ENCODE data around the gene KRT28. TPM values are rescaled to one million over a fixed set of nuclear protein-coding genes. Genes with fewer than 3 reads are reported as not detected.

Gene KRT28, protein sequence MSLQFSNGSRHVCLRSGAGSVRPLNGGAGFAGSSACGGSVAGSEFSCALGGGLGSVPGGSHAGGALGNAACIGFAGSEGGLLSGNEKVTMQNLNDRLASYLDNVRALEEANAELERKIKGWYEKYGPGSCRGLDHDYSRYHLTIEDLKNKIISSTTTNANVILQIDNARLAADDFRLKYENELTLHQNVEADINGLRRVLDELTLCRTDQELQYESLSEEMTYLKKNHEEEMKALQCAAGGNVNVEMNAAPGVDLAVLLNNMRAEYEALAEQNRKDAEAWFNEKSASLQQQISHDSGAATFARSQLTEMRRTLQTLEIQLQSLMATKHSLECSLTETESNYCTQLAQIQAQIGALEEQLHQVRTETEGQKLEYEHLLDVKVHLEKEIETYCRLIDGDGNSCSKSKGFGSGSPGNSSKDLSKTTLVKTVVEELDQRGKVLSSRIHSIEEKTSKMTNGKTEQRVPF
- total RNA-seq (ENCODE audit: insufficient read depth, low replicate concordance) = 3.6 TPM

DNA sequence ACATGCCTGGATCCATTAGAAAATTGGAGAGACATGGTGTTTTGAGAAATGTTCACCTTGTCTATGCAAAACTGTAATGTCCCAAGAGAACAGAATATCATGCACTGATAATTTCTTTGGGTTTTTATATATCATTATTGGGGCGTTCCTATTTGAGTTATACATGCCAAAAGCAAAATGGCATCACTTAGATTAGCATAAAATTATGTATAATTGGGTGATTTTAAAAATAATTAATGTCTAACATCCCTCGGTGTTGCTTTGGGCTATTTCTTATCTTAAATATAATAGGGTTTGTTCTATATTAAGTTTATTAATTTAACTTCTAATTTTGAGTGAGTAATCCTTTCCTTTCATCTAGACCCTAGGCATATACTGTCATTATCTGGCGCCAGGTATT, at the start of gene KRT28:
KRT28 (minus strand) TSS at position 101 of the 400 bp plus-strand sequence; CDS start at position 35, 66 bp downstream.
- DNase-seq (ENCODE audit: low spot score) = no peak

DNA sequence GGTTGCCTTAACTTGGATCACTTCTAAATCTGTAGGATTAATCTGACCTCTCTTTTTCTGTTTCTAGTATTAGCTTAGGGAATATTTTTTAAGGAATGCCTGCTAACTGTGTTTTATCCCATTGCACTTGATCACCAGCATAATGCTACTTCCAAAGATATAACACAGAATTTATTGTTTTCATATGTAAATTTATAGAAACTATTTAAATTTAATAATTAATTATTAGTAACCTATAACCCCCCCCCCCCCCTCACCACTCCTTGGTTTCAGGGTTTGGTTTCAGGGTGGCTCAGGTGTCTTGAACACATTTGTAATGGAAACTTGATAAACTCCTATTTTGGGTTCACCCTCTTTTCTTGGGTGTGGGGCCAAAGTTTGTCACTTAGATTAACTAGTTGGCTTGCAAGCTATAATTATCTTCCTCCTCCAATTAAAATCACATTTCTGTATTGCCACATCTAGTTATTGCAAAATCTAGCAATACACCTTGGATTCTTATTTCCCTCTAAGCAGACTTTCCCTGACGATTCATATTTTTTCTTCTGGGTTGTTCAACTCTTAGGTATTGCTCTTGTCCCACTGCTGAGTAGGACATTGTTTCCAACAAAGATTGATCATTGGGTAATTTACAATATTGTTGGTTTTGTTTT, 49.0 kb upstream of the KRT28 start:
- DNase-seq (ENCODE audit: low spot score) = peak; percentile 13

DNA sequence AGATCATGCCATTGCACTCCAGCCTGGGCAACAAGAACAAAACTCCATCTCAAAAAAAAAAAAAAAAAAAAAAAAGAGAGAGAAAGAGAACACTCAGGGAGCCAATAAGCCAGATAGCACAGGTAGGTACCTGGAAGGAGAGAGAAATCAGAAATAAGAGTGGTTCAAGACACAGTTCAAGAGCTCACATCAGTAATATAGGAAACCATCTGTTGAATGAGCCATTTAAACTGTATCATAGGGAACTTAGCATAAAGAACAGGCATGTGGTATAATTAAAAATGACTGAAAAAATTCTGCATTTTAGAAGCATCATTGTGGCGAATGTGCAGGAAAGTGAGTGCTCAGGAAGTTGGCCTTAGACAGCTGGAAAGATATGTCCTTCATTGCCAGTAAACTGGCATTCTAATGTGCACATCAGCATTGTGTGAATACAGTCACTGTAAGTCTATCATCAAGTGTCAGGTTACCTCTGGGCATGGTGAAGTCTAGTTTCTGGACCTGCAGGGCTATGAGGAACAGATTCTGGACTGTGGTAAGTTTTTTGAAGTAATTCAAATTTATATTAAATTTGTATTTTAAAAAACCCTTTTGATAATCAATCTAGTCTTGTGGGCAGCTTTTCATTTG, 46.9 kb upstream of the KRT28 start:
- DNase-seq (ENCODE audit: low spot score) = no peak

DNA sequence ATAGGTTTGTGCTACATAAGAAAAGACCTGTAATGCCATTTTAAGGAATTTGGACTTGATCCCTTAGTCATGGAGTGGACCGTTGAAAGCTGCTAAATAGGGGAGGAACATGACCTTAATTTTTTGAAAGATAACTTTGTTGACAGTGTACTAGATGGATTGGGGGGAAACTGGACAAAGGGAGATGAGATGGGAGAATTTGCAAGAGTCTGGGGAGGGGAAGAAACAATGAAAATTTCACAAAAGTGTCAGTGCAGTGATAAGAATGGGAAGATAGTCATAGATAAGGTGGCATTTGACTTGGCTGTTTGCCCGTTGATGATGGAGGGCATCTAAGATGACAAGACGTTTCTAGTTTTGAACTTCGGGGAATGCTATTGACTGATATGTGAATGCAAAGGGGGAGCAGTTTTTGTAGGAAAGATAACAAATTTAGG, 44.9 kb upstream of the KRT28 start:
- no peak for DNase-seq (ENCODE audit: low spot score)

DNA sequence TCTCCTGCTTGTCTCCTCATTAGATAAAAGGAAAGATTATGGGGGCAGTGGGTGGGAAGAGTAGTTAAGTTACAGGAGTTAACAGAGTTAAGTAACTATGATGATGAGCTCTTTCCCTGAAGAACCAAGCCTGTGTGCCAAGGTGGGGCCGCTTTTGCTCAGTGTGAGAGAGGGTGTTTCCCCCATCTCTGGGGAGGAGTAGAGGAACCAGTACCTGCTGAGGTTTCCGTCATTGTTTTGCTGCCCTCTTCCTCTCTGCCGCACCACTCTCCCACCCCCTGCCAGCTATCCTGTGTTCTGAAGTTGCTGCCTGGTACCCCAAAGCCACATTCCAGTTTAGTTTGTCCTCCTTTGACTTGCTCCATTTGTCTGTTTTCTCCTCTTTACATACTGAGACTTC, 43.5 kb upstream of the KRT28 start:
- DNase-seq (ENCODE audit: low spot score) = no peak

DNA sequence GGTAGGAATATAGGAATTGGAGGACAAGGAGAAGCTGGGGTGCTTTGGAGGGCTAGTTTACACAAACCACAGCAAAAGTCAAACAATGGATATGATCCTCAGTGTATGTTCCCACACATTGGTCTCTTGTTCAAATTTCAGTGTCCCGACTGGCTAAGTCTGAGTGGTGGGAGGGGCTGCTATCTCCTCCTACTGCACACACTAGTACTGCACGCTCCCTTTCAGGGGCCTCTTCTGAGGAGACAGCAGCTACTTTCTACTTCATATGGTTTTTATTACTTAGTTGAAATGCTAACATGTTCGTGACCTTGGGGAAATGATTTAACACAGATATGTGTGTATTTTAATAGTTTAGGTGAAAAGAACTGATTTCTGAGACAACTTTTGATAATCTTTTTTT, 41.5 kb upstream of the KRT28 start:
- DNase-seq (ENCODE audit: low spot score) = peak; percentile 43

DNA sequence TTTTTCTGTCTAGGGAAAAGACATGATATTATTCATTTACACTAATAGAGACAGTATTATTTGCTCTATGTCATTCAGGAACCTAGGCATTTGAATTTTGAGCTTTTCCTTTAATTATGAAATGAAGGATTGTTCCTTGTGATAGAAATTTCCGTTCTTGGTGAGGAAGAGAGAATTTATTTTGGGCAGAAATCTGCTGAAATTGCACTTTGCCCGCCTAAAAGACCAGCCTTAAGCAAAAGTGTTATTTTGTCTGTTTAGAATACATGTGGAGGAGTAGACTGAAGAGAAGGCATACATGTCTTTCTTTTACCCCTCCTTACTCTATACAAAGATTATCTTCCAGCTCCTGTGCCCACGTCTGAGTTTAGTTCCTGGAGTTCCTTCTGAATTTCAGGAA, 39.4 kb upstream of the KRT28 start:
- no peak for DNase-seq (ENCODE audit: low spot score)

DNA sequence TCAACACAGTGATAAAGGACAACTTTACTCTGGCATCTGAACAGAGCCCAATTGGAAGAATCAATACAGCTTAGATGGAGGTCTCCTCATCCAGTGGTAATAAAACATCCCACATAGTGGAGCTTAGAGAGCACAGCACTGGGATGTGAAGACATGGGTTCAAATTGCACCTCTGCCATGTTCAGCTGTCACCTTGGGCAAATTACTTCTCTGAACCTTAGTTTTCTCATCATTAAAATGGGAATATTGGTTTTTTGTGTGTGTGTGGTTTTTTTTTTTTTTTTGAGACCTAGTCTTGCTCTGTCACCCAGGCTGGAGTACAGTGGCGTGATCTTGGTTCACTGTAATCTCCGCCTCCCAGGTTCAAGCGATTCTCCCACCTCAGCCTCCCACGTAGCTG, 36.3 kb upstream of the KRT28 start:
- no peak for DNase-seq (ENCODE audit: low spot score)

DNA sequence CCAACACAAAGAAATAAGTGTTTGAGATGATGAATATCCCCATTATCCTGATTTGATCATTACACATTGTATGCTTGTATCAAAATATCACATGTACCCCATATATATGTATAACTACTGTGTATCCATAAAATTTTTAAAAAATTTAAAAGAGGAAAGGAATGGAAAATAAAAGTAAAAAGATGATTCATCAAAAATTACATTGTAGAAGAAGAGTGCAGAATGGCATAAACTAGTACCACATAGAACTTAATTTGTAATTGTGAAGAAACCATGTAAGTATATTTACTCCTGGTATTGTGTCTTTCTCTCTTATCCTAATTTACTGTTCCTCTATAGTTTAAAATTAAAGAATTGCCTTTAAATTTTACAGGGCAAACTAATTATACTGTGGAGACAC, 34.1 kb upstream of the KRT28 start:
- no peak for DNase-seq (ENCODE audit: low spot score)

DNA sequence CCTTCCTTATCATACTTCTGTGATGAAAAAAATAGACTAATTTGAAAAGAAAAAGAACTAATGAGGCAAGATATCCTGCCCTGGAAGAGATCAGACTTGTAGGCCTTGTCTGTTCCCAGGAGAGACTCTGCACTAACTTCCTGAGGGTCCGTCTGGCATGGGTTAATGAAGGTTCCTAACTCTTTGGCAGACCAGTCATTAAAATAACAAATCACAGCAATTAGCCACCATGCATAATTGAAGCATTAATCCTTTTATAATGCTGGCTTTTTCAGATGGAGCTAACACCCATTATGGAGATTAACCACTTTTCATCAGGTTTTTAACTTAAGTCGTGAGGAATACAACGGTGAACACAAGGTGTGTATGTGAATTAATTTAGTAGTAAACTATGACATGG, 33.1 kb upstream of the KRT28 start:
- DNase-seq (ENCODE audit: low spot score) = no peak

DNA sequence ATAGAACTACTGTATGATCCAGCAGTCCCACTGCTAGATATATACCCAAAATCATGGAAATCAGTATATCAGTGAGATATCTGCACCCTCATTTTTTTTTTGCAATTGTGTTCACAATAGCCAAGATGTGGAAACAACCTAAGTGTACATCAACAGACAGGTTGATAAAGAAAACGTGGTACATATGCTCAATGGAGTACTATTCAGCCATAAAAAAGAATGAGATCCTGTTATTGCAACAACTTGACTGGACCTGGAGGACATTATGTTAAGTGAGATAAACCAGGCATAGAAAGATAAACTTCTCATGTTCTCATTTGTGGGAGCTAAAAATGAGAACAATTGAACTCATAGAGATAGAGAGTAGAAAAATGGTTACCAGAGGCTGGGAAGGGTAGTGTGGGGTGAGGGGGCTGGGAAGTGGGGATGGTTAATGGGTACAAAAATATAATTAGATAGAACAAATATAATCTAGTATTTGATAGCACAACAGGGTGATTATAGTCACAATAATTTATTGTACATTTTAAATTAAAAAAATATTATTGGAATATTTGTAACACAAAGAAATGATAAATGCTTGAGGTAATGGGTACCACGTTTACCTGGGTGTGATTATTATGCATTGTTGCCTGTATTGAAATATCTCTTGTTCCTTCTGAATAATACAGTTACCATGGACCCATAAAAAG, 30.5 kb upstream of the KRT28 start:
- DNase-seq (ENCODE audit: low spot score) = no peak

DNA sequence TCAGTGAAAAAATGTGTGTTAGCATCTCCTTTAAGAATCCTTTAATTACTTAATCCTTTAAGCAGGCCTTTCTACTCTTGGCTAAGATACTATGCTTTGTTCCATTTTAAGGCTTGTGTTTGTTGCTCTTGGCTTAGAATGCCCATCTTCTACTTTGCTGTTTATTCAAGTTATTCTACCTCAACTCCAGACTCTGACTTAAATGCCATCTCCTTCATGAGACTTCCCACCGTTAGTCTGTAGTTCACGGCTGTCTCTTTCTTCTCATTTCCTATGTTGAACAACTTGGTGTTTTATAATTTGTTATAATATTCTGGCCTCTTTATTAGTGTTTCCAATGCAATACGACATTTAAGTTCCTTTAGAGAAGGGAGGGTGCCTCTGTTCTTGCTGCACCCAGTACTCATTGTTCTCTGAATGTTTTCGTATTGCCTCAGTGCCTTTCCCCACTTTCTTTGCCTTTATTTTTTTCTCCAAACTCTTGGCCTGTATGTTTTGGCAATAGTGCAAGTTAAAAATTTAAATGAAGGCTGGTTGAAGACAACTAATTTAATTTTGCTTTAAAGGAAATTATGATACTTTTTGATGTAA, 28.8 kb upstream of the KRT28 start:
- DNase-seq (ENCODE audit: low spot score) = no peak

DNA sequence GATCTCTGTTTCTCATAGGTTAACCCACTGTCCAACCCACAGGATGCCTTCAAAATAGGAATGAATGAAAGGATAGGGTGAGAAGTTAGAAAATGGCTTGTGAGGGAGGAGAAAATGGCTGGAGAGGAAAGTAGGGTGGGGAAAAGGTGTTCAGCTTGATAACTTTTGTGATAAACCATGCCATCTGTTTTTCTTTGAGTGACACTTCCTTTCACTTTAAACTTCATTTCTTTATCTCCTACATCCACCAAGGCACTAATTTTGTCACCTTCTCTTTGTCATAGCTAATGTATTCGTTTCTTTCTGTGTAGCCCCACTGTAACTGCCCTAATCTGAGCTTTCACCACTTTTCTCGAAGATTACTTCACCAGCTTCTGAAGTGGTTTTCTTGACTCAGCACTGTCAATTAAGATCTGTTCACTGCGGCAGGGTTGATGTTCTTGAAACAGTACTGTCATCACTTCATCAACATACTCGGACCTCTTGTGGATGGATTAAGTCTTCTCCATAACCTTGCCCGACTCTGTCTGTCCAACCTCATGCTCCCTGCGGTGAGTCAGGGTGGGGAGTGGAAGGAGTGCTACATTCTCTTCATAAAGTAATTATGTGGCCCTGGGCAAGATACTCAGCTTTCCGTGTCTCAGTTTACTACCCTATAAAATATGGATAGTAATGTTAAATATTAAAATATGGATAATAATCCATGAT, 28.1 kb upstream of the KRT28 start:
- DNase-seq (ENCODE audit: low spot score) = no peak

DNA sequence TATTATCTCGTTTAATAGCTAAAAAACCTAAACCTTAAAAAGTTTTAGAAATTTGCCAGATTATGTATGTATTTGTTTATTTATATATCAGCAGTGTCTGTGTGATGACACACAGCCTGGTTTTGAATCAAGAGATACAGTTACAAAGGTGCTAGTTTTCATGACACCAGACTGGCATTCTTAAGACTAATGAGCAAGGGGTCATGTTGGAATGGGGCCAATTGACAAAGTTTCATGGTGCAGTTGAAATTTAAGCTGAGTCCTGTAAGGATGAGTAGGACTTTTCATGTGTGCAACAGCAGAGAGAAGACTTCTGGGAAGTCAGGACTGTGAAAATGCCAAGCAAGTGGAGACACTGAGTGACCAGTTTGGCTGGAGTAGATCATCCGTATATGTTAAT, 25.8 kb upstream of the KRT28 start:
- DNase-seq (ENCODE audit: low spot score) = no peak

DNA sequence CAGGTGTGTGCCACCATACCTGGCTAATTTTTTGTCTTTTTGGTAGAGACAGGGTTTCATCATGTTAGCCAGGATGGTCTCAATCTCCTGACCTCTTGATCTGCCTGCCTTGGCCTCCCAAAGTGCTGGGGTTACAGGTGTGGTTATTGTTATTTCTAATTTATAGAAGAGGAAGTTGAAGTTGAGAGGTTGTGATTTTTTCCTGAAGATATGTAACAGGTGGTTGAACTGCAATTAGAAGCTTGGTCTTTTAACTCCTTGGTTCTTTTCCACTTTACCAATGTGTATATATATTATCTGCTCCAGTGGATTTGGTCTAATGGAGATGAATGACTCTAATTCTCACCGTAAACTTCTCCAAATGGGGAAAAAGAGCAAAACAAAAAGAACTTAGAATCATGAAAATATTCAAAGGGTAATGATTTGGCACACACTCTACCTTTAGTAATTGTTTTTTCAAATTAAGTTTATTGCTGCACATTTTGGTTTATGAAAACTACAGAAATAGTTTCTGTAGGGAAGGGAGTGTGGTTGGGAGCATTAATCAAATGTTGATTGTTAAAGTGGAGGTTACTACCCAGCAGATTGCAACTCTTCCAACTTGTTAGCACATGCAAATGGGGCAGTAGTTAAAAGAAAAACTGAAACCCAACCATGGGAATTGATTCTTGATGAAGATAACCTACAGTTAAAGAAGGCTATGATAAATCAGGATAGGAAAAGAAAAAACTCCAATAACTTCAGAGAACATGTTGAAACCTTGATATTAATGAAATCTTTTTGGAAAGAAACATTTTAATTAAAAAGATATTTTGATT, 24.5 kb upstream of the KRT28 start:
- peak; percentile 36 for DNase-seq (ENCODE audit: low spot score)

DNA sequence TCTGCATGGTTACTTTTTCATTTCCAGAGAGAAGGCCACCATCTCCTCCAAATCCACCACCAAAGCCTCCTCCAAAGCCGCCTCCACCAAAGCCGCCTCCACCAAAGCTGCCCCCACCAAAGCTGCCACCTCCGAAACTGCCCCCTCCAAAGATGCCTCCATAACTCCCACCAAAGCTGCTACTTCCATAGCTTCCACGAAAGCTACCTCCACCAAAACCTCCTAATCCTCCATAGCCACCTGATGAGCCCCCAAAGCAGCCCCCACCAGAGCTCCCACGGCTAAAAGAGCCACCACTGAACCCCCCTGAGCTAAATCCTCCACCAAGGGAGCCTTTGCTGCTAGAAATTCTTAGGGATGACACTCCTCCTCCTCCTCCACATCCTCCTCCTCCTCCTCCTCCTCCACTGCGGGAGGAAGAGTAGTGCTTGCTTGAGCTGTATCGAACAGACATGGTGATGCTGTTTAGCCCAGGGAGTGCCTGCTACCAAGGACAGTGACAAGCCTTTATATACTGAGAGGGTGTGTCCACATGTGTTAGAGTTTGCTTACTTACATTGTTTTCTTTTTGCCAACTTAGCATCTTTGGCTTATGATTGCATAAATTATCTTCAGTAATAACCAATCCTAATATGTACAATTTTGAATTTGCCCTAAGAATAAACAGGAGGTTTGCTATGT, 22.5 kb upstream of the KRT28 start, which contains the start of gene KRT10:
KRT10 (minus strand) TSS at position 483 of the 681 bp plus-strand sequence; CDS start at position 454, 29 bp downstream.
- no peak for DNase-seq (ENCODE audit: low spot score)

DNA sequence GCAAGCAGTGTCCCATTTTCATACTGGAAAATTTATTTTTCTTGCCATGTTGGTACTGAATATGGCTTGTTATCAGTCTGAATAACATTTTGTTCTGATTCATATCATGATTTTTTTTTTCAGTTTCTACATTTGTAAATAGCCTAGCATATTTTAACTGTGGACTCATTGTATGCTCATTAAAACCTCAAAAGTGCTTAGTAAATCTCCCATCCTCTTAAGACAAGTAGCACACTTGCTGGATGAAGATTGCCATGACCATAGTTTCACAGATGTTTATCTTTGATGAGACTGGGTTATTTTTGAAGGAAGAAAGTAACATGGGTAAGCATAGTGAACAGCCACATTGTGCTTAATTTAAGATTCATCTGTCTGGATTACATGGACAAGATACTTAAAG, 21.8 kb upstream of the KRT28 start:
- no peak for DNase-seq (ENCODE audit: low spot score)

DNA sequence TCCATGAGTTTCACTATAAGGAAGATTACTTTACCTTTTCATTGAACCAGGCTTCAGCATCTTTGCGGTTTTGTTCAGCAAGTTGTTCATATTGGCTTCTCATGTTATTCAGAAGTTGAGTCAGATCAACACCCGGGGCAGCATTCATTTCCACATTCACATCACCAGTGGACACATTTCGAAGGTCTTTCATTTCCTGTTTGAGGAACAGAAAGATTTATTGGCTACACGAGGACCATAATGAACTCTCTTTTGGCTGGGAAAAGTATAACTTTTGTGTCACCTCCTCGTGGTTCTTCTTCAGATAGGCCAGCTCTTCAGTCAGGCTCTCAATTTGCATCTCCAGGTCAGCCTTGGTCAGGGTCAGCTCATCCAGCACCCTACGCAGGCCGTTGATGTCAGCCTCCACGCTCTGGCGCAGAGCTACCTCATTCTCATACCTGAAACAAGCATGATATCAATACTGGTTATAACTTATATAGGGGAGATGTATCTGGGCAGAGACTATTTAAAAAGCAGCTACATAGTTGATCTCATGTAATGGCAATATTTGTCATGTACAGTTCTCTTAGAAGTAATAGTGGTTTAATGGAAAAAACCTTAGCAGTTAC, 20.6 kb upstream of the KRT28 start:
- no peak for DNase-seq (ENCODE audit: low spot score)
